DOHH2 (cell line): ENCODE measurements around the gene NPAS2.

Experiments used
- CTCF ChIP-seq: fragments of 200-600 bp; sonication (generic); IDR thresholded peaks from one replicate; pipeline ENCODE4 v1.5.1; 2014; ENCODE audit warnings: antibody characterized with exemption, mild to moderate bottlenecking, low read depth, low read length; ENCODE audit not compliant: poor library complexity, severe bottlenecking
- EZH2phosphoT487 ChIP-seq: fragments of 200-600 bp; sonication (generic); IDR thresholded peaks from 2 replicates; pipeline ENCODE4 v1.6.1; 2017; ENCODE audit warnings: borderline replicate concordance, mild to moderate bottlenecking, antibody characterized with exemption, low read length, moderate library complexity, mixed read lengths

- TF ChIP-seq EZH2phosphoT487 (no peak), CTCF (no peak)
Measured at GRCh38 chr2:100995309-100996075, 175.6 kb downstream of the NPAS2 start.
